BLaER1 treated with 17β-estradiol and CSF1 and Interleukin-3, amounts not matched to agents 10 nM and 100 nM (cell line): ENCODE results near the gene RPSA.

Experiments used
- H3K27ac ChIP-seq, 11 experiments: shearing (Covaris generic); formaldehyde crosslinking; 2 replicates each; pipeline ENCODE4 v1.8.1; 2022
- H3K27me3 ChIP-seq, 11 experiments: shearing (Covaris generic); formaldehyde crosslinking; 2 replicates each; pipeline ENCODE4 v1.8.1; 2022
- H3K36me3 ChIP-seq, 11 experiments: shearing (Covaris generic); formaldehyde crosslinking; 2 replicates each; pipeline ENCODE4 v1.8.1; 2022
- H3K4me1 ChIP-seq, 10 experiments: shearing (Covaris generic); formaldehyde crosslinking; 2 replicates each; pipeline ENCODE4 v1.8.1; 2022
- H3K4me2 ChIP-seq, 11 experiments: shearing (Covaris generic); formaldehyde crosslinking; 2 replicates each; pipeline ENCODE4 v1.8.1; 2022
- H3K4me3 ChIP-seq, 10 experiments: shearing (Covaris generic); formaldehyde crosslinking; 2 replicates each; pipeline ENCODE4 v1.8.1; 2022
- H3K9ac ChIP-seq, 11 experiments: shearing (Covaris generic); formaldehyde crosslinking; 2 replicates each; pipeline ENCODE4 v1.8.1; 2022
- H3K9me3 ChIP-seq, 11 experiments: shearing (Covaris generic); formaldehyde crosslinking; replicated peaks in 1 of 11; 2 replicates each; pipeline ENCODE4 v1.8.1; 2022
- H4K20me1 ChIP-seq, 11 experiments: shearing (Covaris generic); formaldehyde crosslinking; 2 replicates each; pipeline ENCODE4 v1.8.1; 2022
- Cebpa-rat ChIP-seq, 11 experiments: shearing (Covaris generic); IDR thresholded peaks; 2 replicates each; pipeline ENCODE4 v1.8.1; 2022

The RPSA gene

DNA sequence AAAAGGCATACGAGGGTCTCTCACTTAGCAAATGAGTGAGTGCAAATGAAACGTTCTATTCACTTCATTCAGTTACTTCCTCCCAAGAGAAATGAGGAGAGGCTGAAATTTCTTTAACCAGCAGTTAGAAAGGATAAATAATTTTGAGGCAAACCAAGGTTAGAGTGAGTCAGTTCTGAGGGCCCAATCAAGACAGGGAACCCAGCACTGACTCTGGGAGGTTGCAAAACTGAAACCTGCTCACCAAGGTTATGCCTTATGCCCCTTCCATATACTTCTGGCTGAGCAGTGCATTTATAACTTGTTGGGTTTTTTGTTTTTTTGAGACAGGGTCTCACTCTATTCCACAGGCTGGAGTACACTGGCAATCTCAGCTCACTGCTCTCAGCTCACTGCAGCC is 4.5 kb upstream of the RPSA start:
- Histone ChIP-seq H3K27ac (peak overlapping the region in 8 of 11 experiments; percentile 37 to 62 (median 48); a peak in 13 of 22 replicates), H3K4me1 (peaks cover 12 to 36% (median 30%) of the 10 kb centered on the region in 10 experiments; a peak in 19 of 20 replicates), H3K36me3 (peaks cover 23 to 54% (median 42%) of the 10 kb centered on the region in 11 experiments), H3K27me3 (no peaks in the 10 kb centered on the region), H3K9ac (peak overlapping the region in 7 of 11 experiments; percentile 15 to 55 (median 25); a peak in 11 of 22 replicates), H3K9me3 (no peaks in the 10 kb centered on the region), H4K20me1 (peaks cover 0 to 4% (median 0%) of the 10 kb centered on the region in 11 experiments; a peak in 6 of 22 replicates), H3K4me2 (peak overlapping the region in 10 of 11 experiments; percentile 9 to 70 (median 58); a peak in 20 of 22 replicates), H3K4me3 (no peak overlapping the region; a peak in 1 of 20 replicates)
- no peak for TF ChIP-seq Cebpa-rat (IDR thresholded peaks at IDR 0.05)

DNA sequence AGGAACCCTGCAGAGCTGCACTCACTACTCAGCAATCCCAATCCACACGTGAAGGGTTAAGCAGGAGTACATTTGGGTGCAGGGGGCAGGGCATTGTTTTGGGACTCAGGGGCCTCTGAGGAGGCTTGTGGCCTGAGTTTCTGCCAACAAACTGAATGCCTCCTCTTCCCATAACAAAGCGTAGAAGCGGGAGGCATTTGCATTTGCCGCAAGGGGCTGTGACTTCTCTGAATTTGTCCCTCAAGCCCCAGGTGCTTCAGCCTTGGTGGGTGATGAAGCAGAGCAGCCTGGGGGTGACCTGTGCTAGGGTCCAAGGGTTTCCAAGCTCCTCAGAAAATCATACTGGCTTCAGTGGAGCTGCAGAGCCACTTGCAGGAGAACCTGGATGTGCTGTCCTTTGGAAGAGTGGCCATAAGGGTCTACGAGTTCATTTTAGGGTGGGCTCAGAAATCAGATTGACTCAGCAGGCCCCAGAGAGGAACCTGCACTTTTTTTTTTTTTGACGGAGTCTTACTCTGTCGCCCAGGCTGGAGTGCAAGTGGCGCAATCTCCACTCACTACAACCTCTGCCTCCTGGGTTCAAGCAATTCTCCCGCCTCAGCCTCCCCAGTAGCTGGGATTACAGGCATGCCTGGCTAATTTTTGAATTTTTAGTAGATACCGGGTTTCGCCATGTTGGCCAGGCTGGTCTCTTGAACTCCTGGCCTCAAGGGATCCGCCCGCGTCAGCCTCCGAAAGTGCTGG is 1.4 kb upstream of the RPSA start:
- Histone ChIP-seq H3K4me2 (peak overlapping the region in 10 of 11 experiments; percentile 57 to 96 (median 78); a peak in 18 of 22 replicates), H3K9me3 (no peaks in the 10 kb centered on the region), H3K4me1 (peaks cover 40 to 60% (median 55%) of the 10 kb centered on the region in 10 experiments), H3K36me3 (peaks cover 30 to 51% (median 40%) of the 10 kb centered on the region in 11 experiments), H4K20me1 (peaks cover 20 to 35% (median 28%) of the 10 kb centered on the region in 11 experiments; a peak in 21 of 22 replicates), H3K4me3 (peak overlapping the region in 1 of 10 experiments; percentile 74; a peak in 1 of 20 replicates), H3K27me3 (no peaks in the 10 kb centered on the region), H3K27ac (peak overlapping the region in 1 of 11 experiments; percentile 97; a peak in 3 of 22 replicates), H3K9ac (no peak overlapping the region)
- TF ChIP-seq Cebpa-rat (IDR thresholded peaks at IDR 0.05) = no peak

DNA sequence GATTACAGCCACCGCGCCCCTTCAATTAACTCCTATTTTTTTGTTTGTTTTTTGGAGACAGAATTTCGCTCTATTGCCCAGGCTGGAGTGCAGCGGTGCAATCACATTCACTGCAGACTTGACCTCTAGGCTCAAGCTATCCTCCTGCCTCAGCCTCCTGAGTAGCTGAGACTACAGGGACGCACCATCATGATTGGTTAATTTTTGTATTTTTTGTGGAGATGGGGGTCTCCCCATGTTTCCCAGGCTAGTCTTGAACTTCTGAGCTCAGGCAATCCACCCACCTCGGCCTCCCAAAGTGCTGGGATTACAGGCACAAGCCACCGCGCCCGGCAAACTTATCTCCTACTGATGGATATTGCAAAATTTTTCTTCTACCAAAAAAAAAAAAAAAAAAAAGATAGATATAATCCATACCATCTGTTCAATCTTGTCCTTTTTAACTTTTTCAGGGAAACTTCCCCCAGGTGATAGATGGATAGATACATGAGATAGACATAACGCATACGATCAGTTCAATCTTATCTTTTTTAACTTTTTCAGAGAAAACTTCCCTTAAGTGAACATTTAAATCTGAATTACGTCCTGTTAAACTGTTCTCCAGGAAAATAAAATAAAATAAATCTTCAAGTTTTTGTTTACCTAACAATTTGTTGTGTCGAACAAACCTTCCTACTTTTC is 693 bp upstream of the RPSA start:
- Histone ChIP-seq H3K4me1 (peaks cover 47 to 67% (median 62%) of the 10 kb centered on the region in 10 experiments), H3K4me2 (peak overlapping the region; percentile 55 to 96 (median 77)), H3K4me3 (peak overlapping the region; percentile 67 to 84 (median 74)), H3K27me3 (no peaks in the 10 kb centered on the region), H3K27ac (peak overlapping the region; percentile 44 to 97 (median 94); a peak in 21 of 22 replicates), H3K36me3 (peaks cover 37 to 52% (median 42%) of the 10 kb centered on the region in 11 experiments), H3K9me3 (no peaks in the 10 kb centered on the region), H3K9ac (peak overlapping the region; percentile 85 to 97 (median 93)), H4K20me1 (peaks cover 27 to 42% (median 35%) of the 10 kb centered on the region in 11 experiments; a peak in 21 of 22 replicates)
- no peak for TF ChIP-seq Cebpa-rat (IDR thresholded peaks at IDR 0.05)

DNA sequence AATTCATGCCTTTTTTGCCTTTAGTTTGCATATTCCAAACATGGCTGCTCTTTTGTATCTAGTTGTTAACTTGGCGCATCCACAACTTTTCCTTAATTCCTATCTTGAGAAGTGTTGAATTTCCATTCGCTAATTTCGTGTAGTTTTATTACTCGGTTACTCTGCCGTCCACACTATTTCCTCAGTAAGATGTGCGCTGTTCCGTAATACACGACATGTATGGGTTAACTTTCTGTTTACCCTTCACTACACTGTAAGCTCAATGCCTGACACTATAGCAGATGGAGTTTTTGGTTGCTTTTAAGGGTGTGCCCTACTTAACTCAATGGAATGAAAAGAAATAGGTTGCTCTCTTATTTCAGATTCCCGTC is 724 bp downstream of the RPSA start:
- Histone ChIP-seq H3K4me3 (peak overlapping the region; percentile 67 to 84 (median 74)), H3K4me1 (peaks cover 51 to 66% (median 59%) of the 10 kb centered on the region in 10 experiments), H3K9me3 (no peaks in the 10 kb centered on the region), H3K27ac (peak overlapping the region; percentile 78 to 97 (median 94)), H4K20me1 (peaks cover 41 to 56% (median 49%) of the 10 kb centered on the region in 11 experiments; a peak in 21 of 22 replicates), H3K36me3 (peaks cover 45 to 61% (median 50%) of the 10 kb centered on the region in 11 experiments), H3K27me3 (no peaks in the 10 kb centered on the region), H3K4me2 (peak overlapping the region; percentile 80 to 99 (median 94)), H3K9ac (peak overlapping the region; percentile 85 to 97 (median 93))
- no peak for TF ChIP-seq Cebpa-rat (IDR thresholded peaks at IDR 0.05)

DNA sequence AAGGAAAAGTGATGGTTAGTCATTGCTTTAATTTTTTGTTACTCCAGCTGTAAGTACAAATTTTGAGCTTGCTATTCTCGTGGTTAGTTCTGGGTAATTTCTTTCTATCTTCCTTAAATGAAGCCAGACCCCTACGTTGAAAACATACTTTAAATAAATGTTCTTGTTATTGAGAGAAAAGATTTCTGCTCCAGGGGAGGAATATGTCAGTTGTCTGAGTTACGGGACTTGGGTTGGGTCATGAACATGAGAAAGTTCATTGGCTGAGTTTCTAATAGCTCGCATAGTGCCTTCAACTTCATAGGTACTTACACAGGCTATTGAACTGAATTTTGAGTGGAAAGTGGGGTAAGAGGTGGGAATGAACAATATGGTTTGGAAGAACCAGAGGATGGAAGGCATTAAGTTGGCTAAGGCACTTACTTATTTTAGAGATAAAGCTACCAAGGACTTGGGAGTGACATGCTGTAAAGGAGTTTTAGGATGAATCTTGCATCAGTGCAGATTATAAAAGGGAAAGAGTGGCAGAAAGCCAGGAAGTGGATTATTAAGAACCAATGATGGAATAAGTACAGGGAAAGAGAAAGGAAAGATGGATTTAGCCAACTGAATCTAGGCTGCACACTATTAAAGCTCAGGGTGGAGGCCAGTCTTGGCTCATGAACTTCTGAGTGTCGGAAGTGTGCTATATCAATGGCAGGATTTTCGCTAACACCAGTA is 1.4 kb downstream of the RPSA start:
- Histone ChIP-seq H3K27ac (peak overlapping the region in 10 of 11 experiments; percentile 84 to 97 (median 94); a peak in 20 of 22 replicates), H3K9me3 (no peaks in the 10 kb centered on the region), H4K20me1 (peaks cover 48 to 63% (median 56%) of the 10 kb centered on the region in 11 experiments; a peak in 21 of 22 replicates), H3K4me1 (peaks cover 47 to 59% (median 54%) of the 10 kb centered on the region in 10 experiments), H3K27me3 (no peaks in the 10 kb centered on the region), H3K9ac (peak overlapping the region; percentile 85 to 97 (median 93)), H3K4me2 (peak overlapping the region; percentile 80 to 99 (median 94)), H3K36me3 (peaks cover 52 to 66% (median 57%) of the 10 kb centered on the region in 11 experiments), H3K4me3 (peak overlapping the region; percentile 67 to 84 (median 74))
- TF ChIP-seq Cebpa-rat (IDR thresholded peaks at IDR 0.05) = no peak

DNA sequence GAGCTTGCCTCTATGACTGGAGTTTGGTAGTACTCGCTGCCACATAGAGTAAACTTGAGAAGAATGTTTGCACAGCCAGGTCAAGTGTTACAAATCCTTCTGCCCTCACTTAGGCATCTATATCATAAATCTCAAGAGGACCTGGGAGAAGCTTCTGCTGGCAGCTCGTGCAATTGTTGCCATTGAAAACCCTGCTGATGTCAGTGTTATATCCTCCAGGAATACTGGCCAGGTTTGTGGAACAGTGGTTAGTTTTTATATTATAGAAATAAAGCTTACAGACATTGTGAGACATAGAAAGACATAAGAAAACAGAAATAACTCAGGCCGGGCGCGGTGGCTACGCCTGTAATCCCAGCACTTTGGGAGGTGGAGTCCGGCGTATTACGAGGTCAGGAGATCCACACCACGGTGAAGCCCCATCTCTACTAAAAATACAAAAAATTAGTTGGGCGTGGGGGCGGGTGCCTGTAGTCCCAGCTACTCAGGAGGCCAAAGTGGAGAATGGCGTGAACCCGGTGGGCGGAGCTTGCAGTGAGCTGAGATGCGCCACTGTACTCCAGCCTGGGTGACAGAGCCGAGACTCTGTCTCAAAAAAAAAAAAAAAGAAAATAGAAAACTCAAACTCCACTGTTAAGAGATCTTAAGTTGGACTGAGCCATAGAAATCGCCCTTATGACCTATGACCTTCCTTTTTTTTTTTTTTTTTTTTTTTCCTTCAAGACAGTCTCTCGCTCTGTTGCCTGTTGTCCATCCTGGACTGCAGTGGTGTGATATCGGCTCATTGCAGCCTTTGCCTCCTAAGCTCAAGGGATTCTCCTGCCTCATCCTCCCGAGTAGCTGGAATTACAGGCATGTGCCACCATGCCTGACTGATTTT is 2.2 kb downstream of the RPSA start:
- Histone ChIP-seq H3K4me1 (peaks cover 47 to 56% (median 54%) of the 10 kb centered on the region in 10 experiments), H3K4me2 (peak overlapping the region; percentile 80 to 99 (median 94)), H3K36me3 (peaks cover 60 to 66% (median 65%) of the 10 kb centered on the region in 11 experiments), H3K4me3 (peak overlapping the region; percentile 67 to 84 (median 74); a peak in 19 of 20 replicates), H3K27ac (peak overlapping the region in 9 of 11 experiments; percentile 91 to 97 (median 95); a peak in 18 of 22 replicates), H3K9me3 (no peaks in the 10 kb centered on the region), H4K20me1 (peaks cover 54 to 71% (median 64%) of the 10 kb centered on the region in 11 experiments; a peak in 21 of 22 replicates), H3K27me3 (no peaks in the 10 kb centered on the region), H3K9ac (peak overlapping the region; percentile 85 to 97 (median 93))
- TF ChIP-seq Cebpa-rat (IDR thresholded peaks at IDR 0.05) = no peak

DNA sequence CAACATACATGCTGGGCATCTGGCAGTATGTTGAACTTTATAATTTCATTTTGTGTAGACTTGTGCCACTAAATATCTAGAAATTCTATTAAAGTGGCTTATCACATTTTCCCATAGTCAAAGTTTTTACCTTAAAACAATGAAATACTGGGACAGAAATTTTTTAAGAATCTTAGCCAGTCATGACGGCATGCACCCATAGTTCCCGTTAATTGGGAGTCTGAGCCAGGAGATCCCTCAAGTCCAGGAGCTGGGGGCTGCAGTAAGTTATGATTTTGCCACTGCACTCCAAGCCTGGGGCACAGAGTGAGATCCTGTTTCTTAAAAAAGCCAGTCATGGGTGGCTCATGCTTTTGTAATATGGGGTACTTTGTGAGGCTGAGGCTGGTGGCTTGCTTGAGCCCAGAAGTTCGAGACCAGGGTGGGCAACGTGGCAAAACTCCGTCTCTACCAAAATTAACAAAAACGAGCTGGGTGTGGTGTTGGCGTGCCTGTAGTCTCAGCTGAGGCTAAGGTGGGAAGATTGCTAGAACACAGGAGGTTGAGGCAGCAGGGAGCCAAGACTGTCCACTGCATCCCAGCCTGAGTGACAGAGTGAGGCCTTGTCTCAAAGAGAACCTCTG is 3.1 kb downstream of the RPSA start:
- Histone ChIP-seq H3K9me3 (no peaks in the 10 kb centered on the region), H3K36me3 (peaks cover 69 to 75% (median 74%) of the 10 kb centered on the region in 11 experiments), H3K4me2 (peak overlapping the region; percentile 80 to 99 (median 94)), H3K27ac (peak overlapping the region in 10 of 11 experiments; percentile 8 to 97 (median 72); a peak in 18 of 22 replicates), H3K9ac (peak overlapping the region; percentile 57 to 97 (median 93); a peak in 21 of 22 replicates), H3K27me3 (no peaks in the 10 kb centered on the region), H3K4me3 (peak overlapping the region in 8 of 10 experiments; percentile 70 to 84 (median 76); a peak in 15 of 20 replicates), H3K4me1 (peaks cover 47 to 56% (median 54%) of the 10 kb centered on the region in 10 experiments), H4K20me1 (peaks cover 54 to 80% (median 73%) of the 10 kb centered on the region in 11 experiments; a peak in 21 of 22 replicates)
- TF ChIP-seq Cebpa-rat (IDR thresholded peaks at IDR 0.05) = no peak
